WTC11 (cell line): ENCODE measurements around the gene ZNF146. TPM values are rescaled to one million over a fixed set of nuclear protein-coding genes. Genes with fewer than 3 reads are reported as not detected.

Experiments
- ATAC-seq: fragments of 200-7000 bp; cut with Tn5 transposase; 2 replicates; pipeline ENCODE4 v1.10.0; 2021; ENCODE audit warnings: mild to moderate bottlenecking, moderate library complexity
- CTCF ChIA-PET: fragments of 300-600 bp; sonication (Branson Sonifier 250); formaldehyde crosslinking; loops from one replicate; lab custom pipeline; 2021; ENCODE audit warnings: antibody characterized with exemption; lab: Charles Lee
- POLR2A ChIA-PET: fragments of 350-600 bp; sonication (Branson Sonifier 250); formaldehyde crosslinking; loops from one replicate; lab custom pipeline; 2021; ENCODE audit warnings: antibody characterized with exemption; lab: Charles Lee
- DNase-seq: peaks from one replicate; pipeline ENCODE4 v3.0.0; 2021; ENCODE audit warnings: low spot score
- H3K27ac Mint-ChIP-seq: 2 replicates; pipeline ENCODE4 v1.8.0; 2021; ENCODE audit warnings: mixed read lengths
- H3K27me3 Mint-ChIP-seq: 2 replicates; pipeline ENCODE4 v1.8.0; 2021; ENCODE audit warnings: low read depth, mild to moderate bottlenecking, moderate library complexity, mixed read lengths
- H3K36me3 Mint-ChIP-seq: 2 replicates; pipeline ENCODE4 v1.8.0; 2021; ENCODE audit warnings: mixed read lengths
- H3K4me1 Mint-ChIP-seq: 2 replicates; pipeline ENCODE4 v1.8.0; 2022; ENCODE audit warnings: mixed read lengths
- H3K4me3 Mint-ChIP-seq: 2 replicates; pipeline ENCODE4 v1.8.0; 2021; ENCODE audit warnings: mild to moderate bottlenecking, moderate library complexity, mixed read lengths
- H3K9me3 Mint-ChIP-seq: 2 replicates; pipeline ENCODE4 v1.8.0; 2021; ENCODE audit warnings: mixed read lengths
- ATF1 ChIP-seq: sonication (generic); formaldehyde crosslinking; IDR thresholded peaks from 2 replicates; pipeline ENCODE4 v1.8.1; 2023; ENCODE audit warnings: mild to moderate bottlenecking, moderate library complexity, missing genetic modification reagents
- ELF4 ChIP-seq: sonication (generic); formaldehyde crosslinking; IDR thresholded peaks from 2 replicates; pipeline ENCODE4 v1.8.1; 2022; ENCODE audit warnings: low read depth, mild to moderate bottlenecking, moderate library complexity, missing genetic modification reagents
- EMX1 ChIP-seq: fragments of 250-450 bp; sonication (Bioruptor Pico); IDR thresholded peaks from 2 replicates; pipeline ENCODE4 v1.8.0; 2021; ENCODE audit warnings: mild to moderate bottlenecking
- FOXJ3 ChIP-seq: sonication (generic); formaldehyde crosslinking; IDR thresholded peaks from 2 replicates; pipeline ENCODE4 v1.9.0; 2021; ENCODE audit warnings: missing genetic modification reagents, mild to moderate bottlenecking, borderline replicate concordance
- FOXP1 ChIP-seq: sonication (generic); formaldehyde crosslinking; IDR thresholded peaks from 2 replicates; pipeline ENCODE4 v1.8.0; 2022; ENCODE audit warnings: missing genetic modification reagents, mild to moderate bottlenecking, moderate library complexity, borderline replicate concordance
- GABPB1 ChIP-seq: sonication (generic); formaldehyde crosslinking; IDR thresholded peaks from 2 replicates; pipeline ENCODE4 v1.8.1; 2023; ENCODE audit warnings: mild to moderate bottlenecking, missing genetic modification reagents
- HMGA2 ChIP-seq: fragments of 250-450 bp; sonication (Bioruptor Pico); IDR thresholded peaks from 2 replicates; pipeline ENCODE4 v1.4.0; 2021; ENCODE audit warnings: mild to moderate bottlenecking, moderate library complexity
- IRF2 ChIP-seq: sonication (generic); formaldehyde crosslinking; IDR thresholded peaks from 2 replicates; pipeline ENCODE4 v1.8.0; 2022; ENCODE audit warnings: low read depth, missing genetic modification reagents, borderline replicate concordance
- KAT7 ChIP-seq: sonication (generic); formaldehyde crosslinking; IDR thresholded peaks from 2 replicates; pipeline ENCODE4 v1.8.1; 2023; ENCODE audit warnings: missing genetic modification reagents, mild to moderate bottlenecking, borderline replicate concordance
- MXD4 ChIP-seq: fragments of 250-450 bp; sonication (Bioruptor Pico); IDR thresholded peaks from 2 replicates; pipeline ENCODE4 v1.8.0; 2021; ENCODE audit warnings: mild to moderate bottlenecking, moderate library complexity, borderline replicate concordance
- NR1H2 ChIP-seq: sonication (generic); formaldehyde crosslinking; IDR thresholded peaks from 2 replicates; pipeline ENCODE4 v1.9.0; 2021; ENCODE audit warnings: mild to moderate bottlenecking, moderate library complexity, missing genetic modification reagents
- RORB ChIP-seq: fragments of 250-450 bp; sonication (Bioruptor Pico); IDR thresholded peaks from 2 replicates; pipeline ENCODE4 v1.9.0; 2021; ENCODE audit warnings: mild to moderate bottlenecking
- SMAD3 ChIP-seq: sonication (generic); formaldehyde crosslinking; IDR thresholded peaks from 2 replicates; pipeline ENCODE4 v1.8.0; 2022; ENCODE audit warnings: missing genetic modification reagents, mild to moderate bottlenecking, borderline replicate concordance
- TP53 ChIP-seq: sonication (generic); formaldehyde crosslinking; IDR thresholded peaks from 2 replicates; pipeline ENCODE4 v1.8.1; 2023; ENCODE audit warnings: mild to moderate bottlenecking, missing genetic modification reagents
- ZNF121 ChIP-seq: sonication (generic); formaldehyde crosslinking; IDR thresholded peaks from 2 replicates; pipeline ENCODE4 v1.8.0; 2023; ENCODE audit warnings: missing genetic modification reagents
- ZNF219 ChIP-seq: sonication (generic); formaldehyde crosslinking; IDR thresholded peaks from 2 replicates; pipeline ENCODE4 v1.8.0; 2023; ENCODE audit warnings: missing genetic modification reagents, mild to moderate bottlenecking, borderline replicate concordance
- ZNF263 ChIP-seq: sonication (generic); formaldehyde crosslinking; IDR thresholded peaks from 2 replicates; pipeline ENCODE4 v1.8.1; 2022; ENCODE audit warnings: low read depth, mild to moderate bottlenecking, moderate library complexity, missing genetic modification reagents
- ZNF396 ChIP-seq: fragments of 250-450 bp; sonication (Bioruptor Pico); IDR thresholded peaks from 2 replicates; pipeline ENCODE4 v1.8.0; 2021; ENCODE audit warnings: mild to moderate bottlenecking, moderate library complexity, borderline replicate concordance
- ZNF416 ChIP-seq: fragments of 250-450 bp; sonication (Bioruptor Pico); IDR thresholded peaks from 2 replicates; pipeline ENCODE4 v1.9.0; 2021; ENCODE audit warnings: mild to moderate bottlenecking, inconsistent platforms
- total RNA-seq: library from RNA; stranded (reverse); gene quantifications from 3 replicates; pipeline ENCODE4 v1.2.3, GENCODE V29; 2021
- TF ChIP-seq, protein P1 (sequence below): sonication (generic); formaldehyde crosslinking; IDR thresholded peaks from 2 replicates; pipeline ENCODE4 v1.8.0; 2022; ENCODE audit warnings: mild to moderate bottlenecking, missing genetic modification reagents
- TF ChIP-seq, protein P2 (sequence below): sonication (generic); formaldehyde crosslinking; IDR thresholded peaks from 2 replicates; pipeline ENCODE4 v1.8.1; 2023; ENCODE audit warnings: mild to moderate bottlenecking, missing genetic modification reagents, moderate library complexity
- TF ChIP-seq, protein P3 (sequence below): fragments of 250-450 bp; sonication (Bioruptor Pico); IDR thresholded peaks from 2 replicates; pipeline ENCODE4 v1.9.0; 2021; ENCODE audit warnings: mild to moderate bottlenecking, borderline replicate concordance
- TF ChIP-seq, protein P4 (sequence below): sonication (generic); formaldehyde crosslinking; IDR thresholded peaks from 2 replicates; pipeline ENCODE4 v1.8.0; 2022; ENCODE audit warnings: mild to moderate bottlenecking, missing genetic modification reagents
- TF ChIP-seq, protein P5 (sequence below): fragments of 200-600 bp; IDR thresholded peaks from 2 replicates; pipeline ENCODE4 v1.8.0; 2022; ENCODE audit warnings: antibody characterized with exemption
- TF ChIP-seq, protein P6 (sequence below): sonication (generic); formaldehyde crosslinking; IDR thresholded peaks from 2 replicates; pipeline ENCODE4 v1.8.1; 2023; ENCODE audit warnings: mild to moderate bottlenecking, missing genetic modification reagents

Gene ZNF146
- total RNA-seq, 1 experiment from 2014 or later = 128 TPM

DNA sequence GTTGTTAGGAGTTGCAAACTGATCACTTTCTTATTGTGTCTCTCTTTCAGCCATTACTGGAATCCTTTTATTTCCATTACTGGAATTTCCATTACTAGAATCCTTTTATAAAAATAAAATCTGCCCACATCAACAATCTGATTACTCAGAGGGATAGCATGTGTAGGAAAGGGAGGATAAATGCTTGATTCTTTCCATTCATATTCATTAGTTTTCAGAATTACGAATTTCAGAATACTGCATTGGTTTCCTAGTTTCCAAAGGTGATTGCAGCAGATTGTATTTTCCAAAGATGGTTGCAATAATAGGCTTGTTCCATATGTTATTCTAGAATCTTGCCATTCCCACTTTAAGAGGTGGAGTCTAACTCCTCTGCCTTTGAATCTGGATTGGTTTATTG, 37.1 kb downstream of the ZNF146 start:
- H3K36me3 Mint-ChIP-seq = peaks cover 5% of the 10 kb centered on the region; the same call in 1 of the 2 replicates
- CTCF ChIA-PET = no interaction called here
- peaks cover 17% of the 10 kb centered on the region for H3K4me1 Mint-ChIP-seq
- TF ChIP-seq, protein P1, sequence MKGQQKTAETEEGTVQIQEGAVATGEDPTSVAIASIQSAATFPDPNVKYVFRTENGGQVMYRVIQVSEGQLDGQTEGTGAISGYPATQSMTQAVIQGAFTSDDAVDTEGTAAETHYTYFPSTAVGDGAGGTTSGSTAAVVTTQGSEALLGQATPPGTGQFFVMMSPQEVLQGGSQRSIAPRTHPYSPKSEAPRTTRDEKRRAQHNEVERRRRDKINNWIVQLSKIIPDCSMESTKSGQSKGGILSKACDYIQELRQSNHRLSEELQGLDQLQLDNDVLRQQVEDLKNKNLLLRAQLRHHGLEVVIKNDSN (CRISPR knock-in tag) = no peak
- TF ChIP-seq KAT7 (CRISPR knock-in tag) = no peak
- no peak for TF ChIP-seq TP53 (CRISPR knock-in tag)
- no peak for TF ChIP-seq ZNF121 (CRISPR knock-in tag)
- TF ChIP-seq NR1H2 (CRISPR knock-in tag) = no peak
- TF ChIP-seq ZNF396 (CRISPR knock-in tag) = no peak
- TF ChIP-seq, protein P2, sequence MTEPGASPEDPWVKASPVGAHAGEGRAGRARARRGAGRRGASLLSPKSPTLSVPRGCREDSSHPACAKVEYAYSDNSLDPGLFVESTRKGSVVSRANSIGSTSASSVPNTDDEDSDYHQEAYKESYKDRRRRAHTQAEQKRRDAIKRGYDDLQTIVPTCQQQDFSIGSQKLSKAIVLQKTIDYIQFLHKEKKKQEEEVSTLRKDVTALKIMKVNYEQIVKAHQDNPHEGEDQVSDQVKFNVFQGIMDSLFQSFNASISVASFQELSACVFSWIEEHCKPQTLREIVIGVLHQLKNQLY (CRISPR knock-in tag) = no peak
- TF ChIP-seq ZNF416 (CRISPR knock-in tag) = no peak
- no peak for TF ChIP-seq SMAD3
- TF ChIP-seq, protein P3, sequence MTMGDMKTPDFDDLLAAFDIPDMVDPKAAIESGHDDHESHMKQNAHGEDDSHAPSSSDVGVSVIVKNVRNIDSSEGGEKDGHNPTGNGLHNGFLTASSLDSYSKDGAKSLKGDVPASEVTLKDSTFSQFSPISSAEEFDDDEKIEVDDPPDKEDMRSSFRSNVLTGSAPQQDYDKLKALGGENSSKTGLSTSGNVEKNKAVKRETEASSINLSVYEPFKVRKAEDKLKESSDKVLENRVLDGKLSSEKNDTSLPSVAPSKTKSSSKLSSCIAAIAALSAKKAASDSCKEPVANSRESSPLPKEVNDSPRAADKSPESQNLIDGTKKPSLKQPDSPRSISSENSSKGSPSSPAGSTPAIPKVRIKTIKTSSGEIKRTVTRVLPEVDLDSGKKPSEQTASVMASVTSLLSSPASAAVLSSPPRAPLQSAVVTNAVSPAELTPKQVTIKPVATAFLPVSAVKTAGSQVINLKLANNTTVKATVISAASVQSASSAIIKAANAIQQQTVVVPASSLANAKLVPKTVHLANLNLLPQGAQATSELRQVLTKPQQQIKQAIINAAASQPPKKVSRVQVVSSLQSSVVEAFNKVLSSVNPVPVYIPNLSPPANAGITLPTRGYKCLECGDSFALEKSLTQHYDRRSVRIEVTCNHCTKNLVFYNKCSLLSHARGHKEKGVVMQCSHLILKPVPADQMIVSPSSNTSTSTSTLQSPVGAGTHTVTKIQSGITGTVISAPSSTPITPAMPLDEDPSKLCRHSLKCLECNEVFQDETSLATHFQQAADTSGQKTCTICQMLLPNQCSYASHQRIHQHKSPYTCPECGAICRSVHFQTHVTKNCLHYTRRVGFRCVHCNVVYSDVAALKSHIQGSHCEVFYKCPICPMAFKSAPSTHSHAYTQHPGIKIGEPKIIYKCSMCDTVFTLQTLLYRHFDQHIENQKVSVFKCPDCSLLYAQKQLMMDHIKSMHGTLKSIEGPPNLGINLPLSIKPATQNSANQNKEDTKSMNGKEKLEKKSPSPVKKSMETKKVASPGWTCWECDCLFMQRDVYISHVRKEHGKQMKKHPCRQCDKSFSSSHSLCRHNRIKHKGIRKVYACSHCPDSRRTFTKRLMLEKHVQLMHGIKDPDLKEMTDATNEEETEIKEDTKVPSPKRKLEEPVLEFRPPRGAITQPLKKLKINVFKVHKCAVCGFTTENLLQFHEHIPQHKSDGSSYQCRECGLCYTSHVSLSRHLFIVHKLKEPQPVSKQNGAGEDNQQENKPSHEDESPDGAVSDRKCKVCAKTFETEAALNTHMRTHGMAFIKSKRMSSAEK (CRISPR knock-in tag) = no peak
- TF ChIP-seq, protein P4, sequence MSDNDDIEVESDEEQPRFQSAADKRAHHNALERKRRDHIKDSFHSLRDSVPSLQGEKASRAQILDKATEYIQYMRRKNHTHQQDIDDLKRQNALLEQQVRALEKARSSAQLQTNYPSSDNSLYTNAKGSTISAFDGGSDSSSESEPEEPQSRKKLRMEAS (CRISPR knock-in tag) = no peak
- no peak for TF ChIP-seq ZNF263 (CRISPR knock-in tag)
- no peak for TF ChIP-seq IRF2
- H3K27ac Mint-ChIP-seq = no peak overlapping the region
- POLR2A ChIA-PET = no interaction called here
- 0 out of 2 replicates have a peak, but pooled peaks cover 3% of the 10 kb centered on the region for H3K9me3 Mint-ChIP-seq
- ATAC-seq = no peak
- DNase-seq = no peak
- H3K4me3 Mint-ChIP-seq = no peak overlapping the region
- H3K27me3 Mint-ChIP-seq = no peaks in the 10 kb centered on the region; the same call in 1 of the 2 replicates

DNA sequence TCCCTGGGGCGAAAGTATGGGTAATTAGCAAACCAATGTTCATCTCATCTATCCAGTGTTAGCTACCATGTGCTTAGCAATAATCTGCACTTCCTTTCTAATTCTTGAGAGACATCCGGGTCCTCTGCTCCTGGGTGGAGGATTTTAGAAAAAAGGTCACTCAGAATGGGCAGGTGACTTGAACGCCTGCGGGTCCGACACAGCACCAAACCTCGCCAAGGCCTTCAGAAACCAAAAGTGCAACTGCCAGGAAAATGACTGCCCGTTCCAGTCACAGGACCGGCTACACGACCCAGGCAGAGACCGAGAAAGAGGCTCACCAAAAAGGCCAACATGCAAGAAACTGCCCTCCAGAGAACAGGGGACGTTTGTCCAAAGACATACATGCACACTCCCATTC, 39.9 kb downstream of the ZNF146 start:
- 0 out of 2 replicates have a peak, but pooled peaks cover 3% of the 10 kb centered on the region for H3K9me3 Mint-ChIP-seq
- DNase-seq (no peak), ATAC-seq (no peak)
- no peak overlapping the region for H3K27ac Mint-ChIP-seq
- POLR2A ChIA-PET = no interaction called here
- TF ChIP-seq EMX1 (CRISPR knock-in tag) (no peak), ATF1 (CRISPR knock-in tag) (no peak), RORB (CRISPR knock-in tag) (no peak), HMGA2 (CRISPR knock-in tag) (no peak)
- peaks cover 5% of the 10 kb centered on the region; the same call in 1 of the 2 replicates for H3K36me3 Mint-ChIP-seq
- H3K4me3 Mint-ChIP-seq = no peak overlapping the region
- CTCF ChIA-PET = no interaction called here
- H3K27me3 Mint-ChIP-seq = no peaks in the 10 kb centered on the region; the same call in 1 of the 2 replicates
- H3K4me1 Mint-ChIP-seq = peaks cover 9% of the 10 kb centered on the region

DNA sequence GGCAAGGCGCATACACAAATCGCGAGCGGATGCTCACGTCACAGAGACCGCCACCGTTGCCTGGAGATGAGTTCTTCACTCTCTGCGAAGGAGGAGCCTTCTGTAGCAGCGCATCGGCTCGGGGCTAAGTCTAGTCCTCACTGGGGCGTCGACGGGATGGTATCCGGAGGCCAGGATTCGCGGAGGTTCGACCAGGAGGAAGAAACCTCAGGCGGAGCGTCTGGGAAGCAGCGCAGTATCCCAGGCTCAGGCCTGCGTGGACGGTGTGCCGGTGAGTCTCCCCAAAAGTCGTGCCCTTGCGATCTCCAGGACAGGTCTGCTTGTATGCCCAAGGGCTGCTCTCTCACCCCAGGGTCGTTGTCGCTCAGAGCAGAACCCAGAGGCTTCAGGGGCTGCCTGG, 40.4 kb downstream of the ZNF146 start:
- CTCF ChIA-PET = no interaction called here
- POLR2A ChIA-PET = no interaction called here
- H3K27me3 Mint-ChIP-seq = no peaks in the 10 kb centered on the region; the same call in 1 of the 2 replicates
- TF ChIP-seq FOXP1 (CRISPR knock-in tag) = no peak
- TF ChIP-seq, protein P5, sequence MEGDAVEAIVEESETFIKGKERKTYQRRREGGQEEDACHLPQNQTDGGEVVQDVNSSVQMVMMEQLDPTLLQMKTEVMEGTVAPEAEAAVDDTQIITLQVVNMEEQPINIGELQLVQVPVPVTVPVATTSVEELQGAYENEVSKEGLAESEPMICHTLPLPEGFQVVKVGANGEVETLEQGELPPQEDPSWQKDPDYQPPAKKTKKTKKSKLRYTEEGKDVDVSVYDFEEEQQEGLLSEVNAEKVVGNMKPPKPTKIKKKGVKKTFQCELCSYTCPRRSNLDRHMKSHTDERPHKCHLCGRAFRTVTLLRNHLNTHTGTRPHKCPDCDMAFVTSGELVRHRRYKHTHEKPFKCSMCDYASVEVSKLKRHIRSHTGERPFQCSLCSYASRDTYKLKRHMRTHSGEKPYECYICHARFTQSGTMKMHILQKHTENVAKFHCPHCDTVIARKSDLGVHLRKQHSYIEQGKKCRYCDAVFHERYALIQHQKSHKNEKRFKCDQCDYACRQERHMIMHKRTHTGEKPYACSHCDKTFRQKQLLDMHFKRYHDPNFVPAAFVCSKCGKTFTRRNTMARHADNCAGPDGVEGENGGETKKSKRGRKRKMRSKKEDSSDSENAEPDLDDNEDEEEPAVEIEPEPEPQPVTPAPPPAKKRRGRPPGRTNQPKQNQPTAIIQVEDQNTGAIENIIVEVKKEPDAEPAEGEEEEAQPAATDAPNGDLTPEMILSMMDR = no peak
- TF ChIP-seq GABPB1 (CRISPR knock-in tag) = no peak
- TF ChIP-seq SMAD3 = no peak
- no peak for TF ChIP-seq ELF4 (CRISPR knock-in tag)
- TF ChIP-seq, protein P6, sequence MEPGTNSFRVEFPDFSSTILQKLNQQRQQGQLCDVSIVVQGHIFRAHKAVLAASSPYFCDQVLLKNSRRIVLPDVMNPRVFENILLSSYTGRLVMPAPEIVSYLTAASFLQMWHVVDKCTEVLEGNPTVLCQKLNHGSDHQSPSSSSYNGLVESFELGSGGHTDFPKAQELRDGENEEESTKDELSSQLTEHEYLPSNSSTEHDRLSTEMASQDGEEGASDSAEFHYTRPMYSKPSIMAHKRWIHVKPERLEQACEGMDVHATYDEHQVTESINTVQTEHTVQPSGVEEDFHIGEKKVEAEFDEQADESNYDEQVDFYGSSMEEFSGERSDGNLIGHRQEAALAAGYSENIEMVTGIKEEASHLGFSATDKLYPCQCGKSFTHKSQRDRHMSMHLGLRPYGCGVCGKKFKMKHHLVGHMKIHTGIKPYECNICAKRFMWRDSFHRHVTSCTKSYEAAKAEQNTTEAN = no peak
- TF ChIP-seq MXD4 (CRISPR knock-in tag) = no peak
- no peak for TF ChIP-seq TP53 (CRISPR knock-in tag)
- TF ChIP-seq FOXJ3 (CRISPR knock-in tag) = no peak
- TF ChIP-seq ZNF219 = no peak

More for the DNA sequence above, 40.4 kb downstream of the ZNF146 start:
- Mint-ChIP-seq H3K27ac (no peak overlapping the region), H3K4me3 (no peak overlapping the region), H3K9me3 (0 out of 2 replicates have a peak, but pooled peaks cover 3% of the 10 kb centered on the region), H3K36me3 (peaks cover 5% of the 10 kb centered on the region; the same call in 1 of the 2 replicates), H3K4me1 (peaks cover 9% of the 10 kb centered on the region)
- DNase-seq = no peak
- no peak for ATAC-seq
